ENCODE data around the gene APOB.

APOB gene, protein sequence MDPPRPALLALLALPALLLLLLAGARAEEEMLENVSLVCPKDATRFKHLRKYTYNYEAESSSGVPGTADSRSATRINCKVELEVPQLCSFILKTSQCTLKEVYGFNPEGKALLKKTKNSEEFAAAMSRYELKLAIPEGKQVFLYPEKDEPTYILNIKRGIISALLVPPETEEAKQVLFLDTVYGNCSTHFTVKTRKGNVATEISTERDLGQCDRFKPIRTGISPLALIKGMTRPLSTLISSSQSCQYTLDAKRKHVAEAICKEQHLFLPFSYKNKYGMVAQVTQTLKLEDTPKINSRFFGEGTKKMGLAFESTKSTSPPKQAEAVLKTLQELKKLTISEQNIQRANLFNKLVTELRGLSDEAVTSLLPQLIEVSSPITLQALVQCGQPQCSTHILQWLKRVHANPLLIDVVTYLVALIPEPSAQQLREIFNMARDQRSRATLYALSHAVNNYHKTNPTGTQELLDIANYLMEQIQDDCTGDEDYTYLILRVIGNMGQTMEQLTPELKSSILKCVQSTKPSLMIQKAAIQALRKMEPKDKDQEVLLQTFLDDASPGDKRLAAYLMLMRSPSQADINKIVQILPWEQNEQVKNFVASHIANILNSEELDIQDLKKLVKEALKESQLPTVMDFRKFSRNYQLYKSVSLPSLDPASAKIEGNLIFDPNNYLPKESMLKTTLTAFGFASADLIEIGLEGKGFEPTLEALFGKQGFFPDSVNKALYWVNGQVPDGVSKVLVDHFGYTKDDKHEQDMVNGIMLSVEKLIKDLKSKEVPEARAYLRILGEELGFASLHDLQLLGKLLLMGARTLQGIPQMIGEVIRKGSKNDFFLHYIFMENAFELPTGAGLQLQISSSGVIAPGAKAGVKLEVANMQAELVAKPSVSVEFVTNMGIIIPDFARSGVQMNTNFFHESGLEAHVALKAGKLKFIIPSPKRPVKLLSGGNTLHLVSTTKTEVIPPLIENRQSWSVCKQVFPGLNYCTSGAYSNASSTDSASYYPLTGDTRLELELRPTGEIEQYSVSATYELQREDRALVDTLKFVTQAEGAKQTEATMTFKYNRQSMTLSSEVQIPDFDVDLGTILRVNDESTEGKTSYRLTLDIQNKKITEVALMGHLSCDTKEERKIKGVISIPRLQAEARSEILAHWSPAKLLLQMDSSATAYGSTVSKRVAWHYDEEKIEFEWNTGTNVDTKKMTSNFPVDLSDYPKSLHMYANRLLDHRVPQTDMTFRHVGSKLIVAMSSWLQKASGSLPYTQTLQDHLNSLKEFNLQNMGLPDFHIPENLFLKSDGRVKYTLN (N-terminal part only)

DNA sequence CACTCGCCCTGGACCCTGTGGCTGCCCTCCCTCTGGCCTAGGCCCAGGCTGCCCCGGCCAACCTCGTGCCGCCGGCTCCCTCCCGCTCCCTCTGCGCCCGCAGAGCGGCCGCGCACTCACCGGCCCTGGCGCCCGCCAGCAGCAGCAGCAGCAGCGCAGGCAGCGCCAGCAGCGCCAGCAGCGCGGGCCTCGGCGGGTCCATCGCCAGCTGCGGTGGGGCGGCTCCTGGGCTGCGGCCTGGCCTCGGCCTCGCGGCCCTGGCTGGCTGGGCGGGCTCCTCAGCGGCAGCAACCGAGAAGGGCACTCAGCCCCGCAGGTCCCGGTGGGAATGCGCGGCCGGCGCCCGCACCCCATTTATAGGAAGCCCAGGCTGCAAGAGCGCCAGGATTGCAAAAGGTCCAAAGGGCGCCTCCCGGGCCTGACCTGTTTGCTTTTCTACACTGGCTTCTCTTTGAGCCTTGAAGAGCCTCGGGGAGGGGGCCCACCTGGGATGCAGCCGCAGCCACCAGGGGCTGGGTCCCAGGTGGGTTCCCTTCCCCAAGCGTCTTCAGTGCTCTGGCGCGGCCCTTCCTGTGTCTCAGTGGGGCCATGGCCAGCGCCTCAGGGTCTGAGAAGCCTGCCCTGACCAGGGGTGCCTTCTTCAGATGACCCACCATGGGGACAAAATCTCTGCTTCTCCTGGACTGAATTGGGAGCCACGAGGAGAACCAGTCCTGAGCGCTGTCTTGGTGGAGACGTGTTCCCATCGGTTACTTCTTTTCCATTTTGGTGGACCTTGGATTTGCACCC, at the start of gene APOB:
Gene APOB (minus strand): TSS at position 330 of the 789 bp plus-strand sequence. CDS start 128 bp downstream, at position 202.
- no peak for DNase-seq (ENCODE audit: extremely low read depth in 1 of 2, low read depth in 1 of 2)

DNA sequence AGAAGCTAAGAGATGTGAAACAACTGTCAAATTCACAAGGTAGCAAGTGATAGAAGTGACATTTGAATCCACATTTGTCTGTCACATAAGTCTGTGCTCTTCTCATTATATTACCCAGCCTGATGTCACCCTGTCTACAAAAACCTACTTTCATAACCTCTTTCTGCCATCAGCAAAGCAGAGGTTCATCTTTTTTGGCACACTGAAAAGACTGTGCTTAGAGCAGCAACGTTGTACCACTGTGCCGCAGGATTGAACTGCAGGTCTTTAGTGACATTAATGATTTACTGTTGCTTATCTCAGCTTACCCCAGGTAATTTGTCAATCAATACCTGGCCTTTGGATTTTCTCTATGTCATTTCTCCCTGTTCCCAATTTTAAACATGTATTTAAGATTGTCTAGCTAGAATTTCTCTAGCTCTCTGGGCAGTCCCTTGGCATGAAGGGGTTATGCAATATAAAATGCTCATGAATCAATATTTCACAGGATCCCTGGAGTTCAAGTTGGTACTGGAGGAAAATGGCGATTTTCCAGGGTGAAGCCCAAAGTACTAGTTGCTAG, 48.5 kb upstream of the APOB start:
- DNase-seq (ENCODE audit: extremely low read depth in 1 of 2, low read depth in 1 of 2), result no peak

DNA sequence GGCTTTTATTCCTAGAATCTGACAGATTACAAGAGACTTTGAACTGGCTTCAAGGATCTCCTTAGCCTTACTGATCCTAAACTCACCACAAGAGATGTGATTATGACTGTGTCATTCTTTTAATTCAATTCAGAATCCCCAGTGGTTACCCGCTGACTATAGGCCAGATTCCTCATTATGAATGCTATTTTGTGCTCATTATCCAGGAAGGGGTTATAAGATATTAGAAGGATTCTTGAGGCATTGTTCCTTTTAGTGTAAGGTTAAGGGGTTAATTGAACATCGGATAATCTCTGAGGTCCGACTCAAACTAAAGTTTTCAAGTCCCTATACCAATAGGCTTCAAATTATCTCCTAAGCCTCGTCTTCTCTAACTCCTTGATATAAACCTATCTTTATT, 40.5 kb upstream of the APOB start:
- no peak for DNase-seq (ENCODE audit: extremely low read depth in 1 of 2, low read depth in 1 of 2)

DNA sequence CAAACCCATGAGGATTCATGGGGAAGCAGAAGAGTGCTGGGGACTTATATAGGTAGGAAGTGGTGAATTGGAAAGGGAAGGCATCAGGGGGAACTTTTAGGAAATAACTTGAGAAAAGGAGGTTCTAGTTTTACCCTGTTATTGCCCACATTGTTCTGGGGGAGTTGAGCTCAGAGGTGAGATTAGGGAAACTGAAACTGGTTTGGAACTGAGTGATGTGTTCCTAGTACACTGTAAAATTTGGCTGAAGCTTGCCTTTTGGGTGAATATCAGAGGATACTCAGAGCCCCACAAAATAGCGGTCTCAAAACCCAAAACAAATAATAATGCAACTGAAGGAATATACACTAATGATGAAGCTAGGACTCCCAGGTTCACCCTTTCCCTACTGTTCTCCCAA, 39.6 kb upstream of the APOB start:
- no peak for DNase-seq (ENCODE audit: extremely low read depth in 1 of 2, low read depth in 1 of 2)

DNA sequence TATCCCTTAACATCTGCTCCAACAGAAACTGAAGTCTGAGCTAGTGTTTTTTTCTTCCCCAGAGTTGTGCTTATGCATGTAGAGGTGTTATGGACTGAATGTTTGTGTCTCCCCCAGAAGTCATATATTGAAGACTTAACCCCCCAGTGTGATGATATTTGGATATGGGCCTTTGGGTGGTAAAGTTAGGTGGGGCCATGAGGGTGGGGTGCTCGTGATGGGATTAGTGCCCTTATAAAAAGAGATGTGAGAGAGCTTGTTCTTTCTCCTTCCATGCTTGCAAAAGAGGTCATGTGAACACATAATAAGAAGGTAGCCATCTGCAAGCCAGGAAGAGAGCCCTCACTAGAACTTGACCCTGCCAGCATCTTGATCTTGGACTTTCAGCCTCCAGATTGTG, 34.4 kb upstream of the APOB start:
- no peak for DNase-seq (ENCODE audit: extremely low read depth in 1 of 2, low read depth in 1 of 2)

DNA sequence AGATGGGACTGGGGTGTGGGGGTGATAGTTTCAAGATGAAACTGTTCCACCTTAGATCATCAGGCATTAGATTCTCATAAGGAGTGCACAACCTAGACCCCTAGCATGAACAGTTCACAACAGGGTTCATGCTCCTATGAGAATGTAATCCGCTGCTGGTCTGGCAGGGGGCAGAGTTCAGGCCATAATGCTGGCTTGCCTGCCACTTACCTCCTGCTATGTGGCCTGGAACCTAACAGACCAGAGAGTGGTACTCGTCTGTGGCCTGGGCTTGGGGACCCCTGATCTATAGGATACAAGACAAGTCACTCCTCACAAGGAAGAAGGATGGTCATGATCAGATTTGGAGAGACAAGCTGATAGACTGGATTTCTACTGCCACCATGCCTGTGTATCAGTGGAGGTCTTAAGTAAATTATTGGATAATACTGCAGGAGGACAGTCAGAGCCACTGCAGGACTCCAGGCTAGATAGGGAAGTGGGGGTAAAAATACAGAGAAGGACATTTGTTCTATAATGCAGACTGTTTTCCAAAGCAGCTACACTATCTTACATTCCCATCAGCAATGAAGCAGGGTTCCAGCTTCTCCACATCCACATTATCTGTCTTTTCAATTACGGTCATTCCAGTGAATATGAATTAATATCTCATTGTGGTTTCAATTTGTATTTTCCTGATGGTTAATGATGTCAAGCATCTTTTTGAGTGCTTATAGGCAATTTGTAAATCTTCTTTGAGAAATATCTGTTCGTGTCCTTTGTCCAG, 28.8 kb upstream of the APOB start:
- no peak for DNase-seq (ENCODE audit: extremely low read depth in 1 of 2, low read depth in 1 of 2)

DNA sequence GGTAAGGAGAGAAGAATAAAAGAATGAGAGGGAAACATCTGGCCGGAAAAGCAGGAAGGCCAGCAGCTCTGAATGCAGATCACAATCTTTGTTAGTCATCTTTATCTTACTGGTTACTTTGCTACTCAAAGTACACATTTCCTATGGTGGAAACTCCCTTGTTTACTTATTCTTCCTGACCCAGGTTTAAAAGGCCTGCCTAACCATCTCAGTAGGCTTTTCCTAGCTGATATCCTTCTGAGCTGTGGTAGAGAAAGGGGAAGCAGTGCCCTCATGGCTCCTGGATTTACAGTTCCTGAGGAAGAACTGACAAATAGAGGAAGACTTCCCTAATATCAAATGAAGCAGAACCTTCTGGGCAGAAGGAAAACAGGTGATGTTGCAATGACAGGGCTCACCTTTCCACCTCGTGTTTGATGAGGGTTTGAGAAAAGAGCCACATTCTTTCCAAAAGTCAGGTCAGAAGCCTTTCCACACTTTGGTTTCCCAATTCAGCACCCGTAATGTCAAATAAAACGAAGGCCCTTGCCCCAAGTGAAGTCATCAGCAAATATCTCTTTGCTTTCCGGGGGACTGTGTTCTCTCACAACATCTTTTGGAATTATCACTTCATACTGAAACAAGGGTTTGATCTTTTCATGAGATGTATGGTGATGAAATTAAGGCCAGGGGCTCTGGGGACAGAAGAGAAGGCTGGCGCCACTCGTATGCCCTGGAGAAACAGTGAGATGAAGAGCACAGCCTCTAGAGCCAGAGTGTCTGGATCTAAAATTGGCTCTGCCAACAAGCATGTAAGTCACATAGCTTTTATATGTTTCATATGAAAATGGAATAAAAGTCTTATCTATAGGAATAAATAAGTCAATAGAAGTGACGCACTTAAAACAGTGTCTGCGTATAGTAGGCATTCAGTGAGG, 26.7 kb upstream of the APOB start:
- no peak for DNase-seq (ENCODE audit: extremely low read depth in 1 of 2, low read depth in 1 of 2)

DNA sequence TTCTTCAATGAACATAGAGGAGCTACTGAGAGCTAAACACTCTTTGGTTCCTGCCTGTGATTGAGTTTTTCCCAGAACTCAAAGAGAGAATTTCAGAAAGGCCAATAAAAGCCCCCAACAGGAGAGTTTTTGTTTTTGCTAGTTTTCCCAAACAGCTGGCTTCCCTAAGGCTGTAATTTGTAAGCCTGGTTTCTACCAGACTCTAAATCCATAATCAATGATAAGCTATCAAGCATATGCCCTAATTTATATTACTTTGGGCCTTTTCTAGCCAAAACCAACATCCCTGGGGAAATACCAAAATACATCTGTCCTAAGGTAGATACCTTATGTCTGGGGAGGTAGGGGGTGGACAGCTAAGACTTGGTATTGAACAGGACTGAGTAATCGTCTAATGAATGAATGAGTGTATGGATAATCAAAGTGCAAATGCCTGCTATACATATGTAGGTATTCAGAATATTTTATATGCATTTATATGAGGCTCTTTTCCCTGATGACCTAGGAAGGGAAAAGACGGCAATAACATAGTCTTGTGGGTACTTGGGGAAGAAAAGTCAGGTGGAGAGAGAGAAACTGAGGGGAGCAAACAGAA, 26.0 kb upstream of the APOB start:
- DNase-seq (ENCODE audit: extremely low read depth in 1 of 2, low read depth in 1 of 2), result no peak

DNA sequence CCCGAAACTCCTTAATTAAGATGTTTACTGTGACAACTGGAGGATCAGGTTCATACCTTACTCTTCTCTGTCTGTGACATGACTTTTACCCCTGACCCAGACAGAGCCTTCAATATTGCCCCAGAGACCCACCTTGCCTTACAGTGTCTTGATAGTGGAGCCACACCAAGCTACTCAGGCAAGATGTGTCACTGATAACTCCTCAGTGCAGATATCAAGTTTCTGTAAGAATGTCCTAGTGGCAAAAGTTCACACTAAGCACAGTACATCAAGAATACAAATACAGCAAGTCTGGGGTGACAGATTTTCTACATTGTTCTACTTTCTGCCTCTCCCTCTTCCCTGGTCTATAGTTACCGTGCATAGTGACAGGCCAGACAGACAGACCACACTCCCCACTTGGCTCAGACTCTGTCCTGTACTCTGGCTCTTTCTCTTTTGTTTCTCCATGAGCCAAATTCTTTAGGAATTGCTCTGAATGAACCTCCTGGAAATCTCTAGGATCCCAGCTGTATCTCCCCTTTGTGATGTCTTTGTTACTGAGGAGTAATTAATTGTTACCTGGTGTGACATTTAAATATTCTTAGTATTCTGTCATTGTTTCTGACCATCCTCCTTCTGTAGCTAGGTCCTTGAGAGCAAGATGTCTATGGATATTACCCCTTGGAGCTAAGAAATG, 24.1 kb upstream of the APOB start:
- no peak for DNase-seq (ENCODE audit: extremely low read depth in 1 of 2, low read depth in 1 of 2)

DNA sequence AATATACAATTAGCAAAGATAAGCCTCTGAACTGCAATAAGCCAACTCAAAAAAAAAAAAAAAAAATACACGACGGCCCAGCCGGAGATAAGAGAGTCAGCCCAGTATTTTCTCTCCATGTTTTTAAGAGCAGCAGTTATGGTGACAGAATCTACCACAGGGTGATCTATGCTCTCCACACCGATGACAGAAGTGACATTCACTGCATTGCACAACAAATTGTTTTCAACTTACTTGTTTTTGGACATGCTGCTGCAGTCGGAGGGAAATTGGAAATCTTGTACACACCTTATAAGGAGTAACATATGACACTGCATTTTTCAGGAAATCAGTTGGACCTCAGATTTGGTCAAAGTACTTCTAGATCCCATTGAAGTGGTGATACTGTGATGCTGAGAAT, 23.3 kb upstream of the APOB start:
- DNase-seq (ENCODE audit: extremely low read depth in 1 of 2, low read depth in 1 of 2), result no peak

DNA sequence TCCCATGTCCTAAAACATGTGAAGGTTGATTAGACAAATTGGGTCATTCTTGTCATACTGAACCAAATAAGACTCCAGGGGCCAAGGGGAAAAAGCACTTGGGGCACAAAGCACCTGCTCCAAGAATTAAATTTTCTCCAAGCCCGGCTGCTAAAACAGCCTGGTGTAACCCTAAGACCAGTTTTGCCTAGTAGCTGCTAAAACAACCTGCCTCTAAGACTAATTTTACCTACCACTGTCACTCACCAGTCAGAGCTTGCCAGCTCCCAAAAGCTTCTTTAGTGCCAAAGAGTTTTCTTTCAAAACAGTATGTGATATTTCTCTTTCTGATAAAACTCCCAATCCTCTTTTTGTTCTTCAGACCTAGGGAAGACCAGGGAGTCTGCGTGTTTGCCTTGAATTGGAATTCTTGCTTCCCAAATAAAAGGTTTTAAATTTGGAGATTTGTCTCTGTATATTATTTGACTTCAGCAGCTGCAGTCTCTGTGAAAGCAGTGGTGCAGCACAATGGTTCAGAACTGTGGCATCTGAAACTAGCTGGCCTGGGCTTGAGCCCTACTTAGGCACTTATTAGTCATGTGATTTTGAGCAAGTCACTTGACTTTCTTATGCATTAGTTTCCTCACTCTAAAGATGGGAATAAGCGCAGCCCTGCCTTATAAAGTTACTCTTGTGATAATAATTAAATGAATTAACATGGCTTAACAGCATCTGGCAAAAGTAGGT, 16.2 kb upstream of the APOB start:
- DNase-seq (ENCODE audit: extremely low read depth in 1 of 2, low read depth in 1 of 2), result no peak

DNA sequence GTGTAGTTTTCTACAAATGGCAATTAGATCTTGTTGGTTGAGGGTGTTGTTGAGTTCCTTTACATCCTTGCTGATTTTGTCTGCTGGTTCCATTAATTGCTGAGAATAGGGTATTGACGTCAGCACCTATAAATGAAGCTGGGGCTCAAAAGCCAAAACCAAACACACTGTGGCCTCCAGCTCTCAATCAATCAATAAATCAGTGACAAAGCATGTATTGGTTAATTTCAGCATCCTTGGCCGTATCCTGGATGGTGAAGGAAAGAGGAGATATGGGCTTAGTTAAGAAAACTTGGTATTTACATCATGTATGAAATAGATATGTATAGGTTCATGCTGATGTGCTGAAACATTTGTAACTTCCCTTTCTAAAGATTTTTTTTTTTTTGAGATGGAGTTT, 13.2 kb upstream of the APOB start:
- DNase-seq (ENCODE audit: extremely low read depth in 1 of 2, low read depth in 1 of 2), result no peak

DNA sequence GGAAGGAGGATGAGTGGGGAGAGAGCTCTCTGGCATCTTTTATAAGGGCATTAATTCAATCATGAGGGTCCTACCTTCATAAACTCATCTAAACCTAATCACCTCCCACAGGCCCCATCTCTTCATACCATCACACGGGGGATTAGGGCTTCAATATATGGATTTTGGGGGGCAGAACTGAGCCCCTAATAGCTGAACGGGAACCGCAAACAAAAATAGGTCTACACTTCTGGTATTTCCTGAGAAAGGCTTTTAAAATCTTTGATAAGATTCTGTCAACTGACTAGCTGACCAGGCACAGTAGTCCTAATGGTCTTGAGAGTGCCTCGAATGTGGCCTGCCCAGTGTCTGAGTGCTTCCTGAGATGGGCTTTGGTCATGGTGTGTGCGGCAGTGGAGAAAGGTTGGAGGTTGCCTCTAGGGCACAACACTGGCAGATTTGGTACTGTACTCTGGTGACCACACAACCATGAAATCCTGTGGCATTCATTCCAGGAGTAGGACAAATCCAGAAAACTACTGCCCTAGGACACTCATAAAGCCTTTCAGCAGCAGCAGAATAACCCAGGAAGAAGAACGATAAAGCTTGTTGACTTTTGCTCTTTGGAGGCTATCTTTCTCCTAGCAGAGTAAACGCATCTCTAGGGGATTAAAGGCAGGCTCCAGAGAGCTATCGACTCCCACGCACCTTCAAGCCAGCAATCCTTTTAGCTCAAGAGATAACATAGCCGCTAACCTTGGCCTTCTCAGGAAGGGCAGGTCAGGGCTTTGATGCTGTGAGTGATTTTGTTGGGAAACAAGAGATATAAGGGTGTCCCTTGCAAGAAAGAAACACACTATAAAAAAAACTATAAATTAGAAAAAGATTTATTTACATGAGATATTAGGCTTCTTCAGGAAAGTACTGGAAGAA, 12.3 kb upstream of the APOB start:
- DNase-seq (ENCODE audit: extremely low read depth in 1 of 2, low read depth in 1 of 2), result no peak

DNA sequence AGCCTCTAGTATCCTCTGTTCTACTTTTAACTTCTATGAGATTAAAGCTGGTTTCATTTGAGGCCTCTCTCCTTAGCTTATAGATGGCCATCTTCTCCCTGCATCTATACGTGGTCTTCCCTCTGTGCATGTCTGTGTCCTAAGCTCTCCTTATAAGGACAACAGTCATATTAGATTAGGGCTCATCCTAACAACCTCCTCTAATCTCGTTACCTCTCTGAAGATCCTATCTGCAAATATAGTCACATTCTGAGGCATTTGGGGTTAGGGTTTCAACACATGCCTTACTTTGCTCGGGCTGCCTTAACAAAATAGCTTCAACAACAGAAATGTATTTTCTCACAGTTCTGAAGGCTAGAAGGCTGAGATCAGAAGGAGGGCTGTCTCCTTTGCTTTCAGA, 11.6 kb upstream of the APOB start:
- no peak for DNase-seq (ENCODE audit: extremely low read depth in 1 of 2, low read depth in 1 of 2)

DNA sequence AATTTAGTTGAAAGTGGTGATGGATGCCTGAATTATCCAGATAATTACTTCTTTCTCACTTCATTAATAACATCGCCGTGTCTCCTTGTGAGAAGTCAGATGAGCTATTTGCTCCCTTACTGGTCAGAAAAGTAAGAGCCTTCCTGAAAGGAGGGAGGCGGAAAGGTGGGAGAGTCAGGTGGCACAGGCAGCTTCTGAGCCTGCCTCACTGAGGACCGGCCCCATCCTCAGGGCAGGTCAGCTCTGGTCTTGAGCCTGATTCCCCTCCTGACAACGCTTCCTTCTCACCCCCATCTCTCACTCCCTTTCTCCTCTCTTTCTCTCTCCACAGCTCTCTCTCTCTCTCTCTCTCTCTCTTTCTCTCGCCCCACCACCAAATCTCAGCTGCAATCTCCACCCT, 10.1 kb upstream of the APOB start:
- no peak for DNase-seq (ENCODE audit: extremely low read depth in 1 of 2, low read depth in 1 of 2)

DNA sequence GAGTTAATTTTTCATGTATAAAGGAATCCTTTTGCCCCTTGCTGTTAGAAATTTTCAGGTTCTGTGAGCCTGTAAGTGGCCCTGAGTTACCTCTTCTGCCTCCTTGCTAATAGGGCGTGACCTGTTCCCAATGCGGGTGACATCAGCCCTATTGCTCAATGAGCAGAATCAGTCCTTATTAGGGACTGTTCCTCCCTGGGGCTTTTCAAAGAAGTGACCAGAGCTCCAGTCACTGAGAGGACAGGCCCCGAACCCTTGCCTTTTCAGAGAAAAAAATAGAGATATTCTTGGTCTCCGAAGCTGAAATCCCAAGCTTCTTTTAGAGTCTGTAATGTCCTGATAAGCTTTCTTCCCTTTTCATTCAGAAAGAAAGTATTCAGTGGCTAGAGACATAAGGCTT, 8.2 kb upstream of the APOB start:
- no peak for DNase-seq (ENCODE audit: extremely low read depth in 1 of 2, low read depth in 1 of 2)

Data from stimulated activated CD8-positive, alpha-beta memory T cell treated with anti-CD3 and anti-CD28 coated beads, Interleukin-7, amount 100 ng/mL, for 48 hours (primary cell).